ENCODE data around the gene TLCD3B.

GRCh38 chr16:30063278-30063892, 32.3 kb upstream of the TLCD3B start:
- TF ChIP-seq CTCF (IDR thresholded peaks at IDR 0.05; ENCODE audit: low read depth, low read length, poor library complexity, severe bottlenecking) (no peak), EZH2phosphoT487 (IDR thresholded peaks at IDR 0.05; ENCODE audit: borderline replicate concordance, low read length) (no peak)
